GM12878 (cell line): ENCODE measurements around the gene CCDC149.

Source experiments
- ASH2L ChIP-seq: fragments of 300-600, 200-600 bp; sonication (generic); IDR thresholded peaks from 2 replicates; pipeline ENCODE4 v1.6.1; 2017; ENCODE audit warnings: low read depth, mild to moderate bottlenecking, borderline replicate concordance
- BRCA1 ChIP-seq: IDR thresholded peaks from 2 replicates; pipeline ENCODE4 v1.6.1; 2011; ENCODE audit warnings: low read depth, low read length, improper control_type of control experiment
- CREB1 ChIP-seq: IDR thresholded peaks from 2 replicates; pipeline ENCODE4 v1.6.1; 2012; ENCODE audit warnings: low read depth, mild to moderate bottlenecking, inconsistent platforms
- EZH2 ChIP-seq: IDR thresholded peaks from 2 replicates; pipeline ENCODE4 v1.6.1; 2012; ENCODE audit warnings: low read depth, mild to moderate bottlenecking, control low read depth, inconsistent platforms, low read length, borderline replicate concordance; ENCODE audit not compliant: control insufficient read depth
- KDM1A ChIP-seq: fragments of 200-600 bp; sonication (generic); IDR thresholded peaks from 2 replicates; pipeline ENCODE4 v1.6.1; 2016; ENCODE audit warnings: borderline replicate concordance
- NFYB ChIP-seq: IDR thresholded peaks from 2 replicates; pipeline ENCODE4 v1.6.1; 2011; ENCODE audit warnings: low read depth, mild to moderate bottlenecking, low read length, improper control_type of control experiment, moderate library complexity; ENCODE audit not compliant: insufficient read depth
- RBBP5 ChIP-seq: fragments of 200-600 bp; sonication (generic); conservative IDR thresholded peaks from 2 replicates; pipeline ENCODE4 v1.6.1; 2016
- RFX5 ChIP-seq: IDR thresholded peaks from 2 replicates; pipeline ENCODE4 v1.6.1; 2011; ENCODE audit warnings: low read depth, low read length, improper control_type of control experiment
- TCF12 ChIP-seq: IDR thresholded peaks from 2 replicates; pipeline ENCODE4 v1.6.1; 2011; ENCODE audit warnings: low read depth, mild to moderate bottlenecking, low read length

DNA sequence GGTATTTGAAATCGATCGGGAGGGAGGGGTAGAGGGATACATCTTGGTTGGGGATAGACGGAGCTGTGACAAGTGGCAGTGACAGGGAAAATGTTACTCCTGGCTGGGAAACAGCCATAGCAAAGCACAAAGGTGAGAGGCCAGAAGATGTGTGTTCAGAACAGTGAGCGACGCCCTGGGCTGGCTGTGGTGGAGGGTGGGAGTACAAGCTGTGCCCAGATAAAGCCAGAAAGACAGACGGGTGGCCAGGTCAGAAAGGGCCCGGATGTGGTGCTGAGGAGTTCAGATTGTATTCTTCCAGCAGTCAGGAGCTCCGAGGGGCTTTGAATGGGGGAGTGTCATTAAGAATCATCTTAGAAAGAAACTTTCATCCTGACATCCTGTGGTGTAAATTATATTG lies 27.9 kb downstream of the CCDC149 start:
- TF ChIP-seq NFYB (no peak), CREB1 (no peak), BRCA1 (no peak), RFX5 (no peak), ASH2L (no peak), EZH2 (no peak), KDM1A (no peak), TCF12 (no peak), RBBP5 (no peak)
